MM.1S (cell line): Measurements from ENCODE around the gene KCNQ1.

ENCODE experiments used
- DNase-seq: peaks from one replicate; pipeline ENCODE4 v3.0.0-alpha.2; 2015
- H2AFZ ChIP-seq: fragments of 300-600 bp; sonication (generic); 2 replicates; pipeline ENCODE4 v1.6.0; 2016; ENCODE audit warnings: antibody characterized with exemption, low read length
- H3F3A ChIP-seq: fragments of 300-600 bp; sonication (generic); 2 replicates; pipeline ENCODE4 v1.6.1; 2016; ENCODE audit warnings: mild to moderate bottlenecking, antibody characterized with exemption, low read length, moderate library complexity, mixed read lengths; ENCODE audit not compliant: insufficient read depth
- H3K27ac ChIP-seq: fragments of 300-600 bp; sonication (generic); 2 replicates; pipeline ENCODE4 v1.5.1; 2016; ENCODE audit warnings: mild to moderate bottlenecking, low read length
- H3K27me3 ChIP-seq: fragments of 300-600 bp; sonication (generic); replicated peaks from 2 replicates; pipeline ENCODE4 v1.6.0; 2016; ENCODE audit warnings: low read length; ENCODE audit not compliant: insufficient read depth
- H3K36me3 ChIP-seq: fragments of 300-600 bp; sonication (generic); replicated peaks from 2 replicates; pipeline ENCODE4 v1.6.1; 2016; ENCODE audit warnings: mild to moderate bottlenecking, low read length, mixed read lengths; ENCODE audit not compliant: insufficient read depth
- H3K4me1 ChIP-seq: fragments of 300-600 bp; sonication (generic); 2 replicates; pipeline ENCODE4 v1.6.1; 2016; ENCODE audit warnings: low read length, mixed read lengths
- H3K4me2 ChIP-seq: fragments of 300-600 bp; sonication (generic); 2 replicates; pipeline ENCODE4 v1.6.0; 2016; ENCODE audit warnings: low read depth, low read length
- H3K4me3 ChIP-seq: fragments of 300-600 bp; sonication (generic); 2 replicates; pipeline ENCODE4 v1.5.1; 2016; ENCODE audit warnings: low read length, mixed read lengths
- H3K79me2 ChIP-seq: fragments of 300-600 bp; sonication (generic); 2 replicates; pipeline ENCODE4 v1.6.1; 2016; ENCODE audit warnings: mixed run types, low read length, mixed read lengths
- H3K9ac ChIP-seq: fragments of 300-600 bp; sonication (generic); 2 replicates; pipeline ENCODE4 v1.6.1; 2016; ENCODE audit warnings: low read length, mixed read lengths
- H3K9me2 ChIP-seq: fragments of 300-600 bp; sonication (generic); replicated peaks from 2 replicates; pipeline ENCODE4 v1.6.1; 2016; ENCODE audit warnings: mild to moderate bottlenecking, low read length, mixed read lengths; ENCODE audit not compliant: insufficient read depth
- H3K9me3 ChIP-seq: fragments of 300-600 bp; sonication (generic); replicated peaks from 2 replicates; pipeline ENCODE4 v1.6.1; 2016; ENCODE audit warnings: mild to moderate bottlenecking, low read length, mixed read lengths; ENCODE audit not compliant: insufficient read depth
- H4K20me1 ChIP-seq: fragments of 300-600 bp; sonication (generic); 2 replicates; pipeline ENCODE4 v1.6.1; 2016; ENCODE audit warnings: mild to moderate bottlenecking, low read length, moderate library complexity, mixed read lengths; ENCODE audit not compliant: insufficient read depth
- CTCF ChIP-seq: fragments of 300-600 bp; sonication (generic); IDR thresholded peaks from 2 replicates; pipeline ENCODE4 v1.5.1; 2016; ENCODE audit warnings: antibody characterized with exemption, low read length, mixed read lengths
- EZH2 ChIP-seq: fragments of 300-600 bp; sonication (generic); optimal IDR thresholded peaks from 2 replicates; pipeline ENCODE3; 2017; ENCODE audit warnings: low read depth, mild to moderate bottlenecking, antibody characterized with exemption, low read length, mixed read lengths
- EZH2phosphoT487 ChIP-seq: fragments of 300-600 bp; sonication (generic); IDR thresholded peaks from 2 replicates; pipeline ENCODE4 v1.6.1; 2018; ENCODE audit warnings: antibody characterized with exemption, low read length

Gene KCNQ1

GRCh38 chr11:2612884-2613571 is 168.2 kb downstream of the KCNQ1 start:
- H3K9me2 ChIP-seq, result no peaks in the 10 kb centered on the region
- TF ChIP-seq CTCF, result no peak
- no peak for TF ChIP-seq EZH2phosphoT487
- no peak for TF ChIP-seq EZH2
- H3K9ac ChIP-seq, result no peak overlapping the region
- H3K27me3 ChIP-seq, result no peaks in the 10 kb centered on the region
- H2AFZ ChIP-seq, result no peak overlapping the region
- no peaks in the 10 kb centered on the region for H4K20me1 ChIP-seq
- no peak for DNase-seq
- no peaks in the 10 kb centered on the region for H3F3A ChIP-seq
- no peaks in the 10 kb centered on the region for H3K9me3 ChIP-seq
- H3K79me2 ChIP-seq, result no peaks in the 10 kb centered on the region
- H3K4me1 ChIP-seq, result no peaks in the 10 kb centered on the region
- H3K36me3 ChIP-seq, result no peaks in the 10 kb centered on the region
- H3K27ac ChIP-seq, result no peak overlapping the region
- no peak overlapping the region for H3K4me3 ChIP-seq
- H3K4me2 ChIP-seq, result no peak overlapping the region

- Histone ChIP-seq H3K4me2 (peak overlapping the region; percentile 46; the same call in 1 of the 2 replicates), H3K27ac (peak overlapping the region; percentile 36; the same call in 1 of the 2 replicates), H3K27me3 (no peaks in the 10 kb centered on the region), H4K20me1 (no peaks in the 10 kb centered on the region), H3K9me2 (no peaks in the 10 kb centered on the region), H3K79me2 (no peaks in the 10 kb centered on the region), H3K9ac (no peak overlapping the region), H3K4me1 (peaks cover 16% of the 10 kb centered on the region), H2AFZ (no peak overlapping the region), H3K36me3 (no peaks in the 10 kb centered on the region), H3K4me3 (no peak overlapping the region), H3K9me3 (no peaks in the 10 kb centered on the region), H3F3A (peaks cover 13% of the 10 kb centered on the region)
- TF ChIP-seq EZH2phosphoT487 (no peak), CTCF (no peak), EZH2 (no peak)
- DNase-seq, result peak; percentile 60
Observed at GRCh38 chr11:2621894-2622293, 177.1 kb downstream of the KCNQ1 start.

GRCh38 chr11:2625183-2625582 is 180.4 kb downstream of the KCNQ1 start:
- Histone ChIP-seq H3K79me2 (no peaks in the 10 kb centered on the region), H3K36me3 (no peaks in the 10 kb centered on the region), H2AFZ (no peak overlapping the region), H4K20me1 (no peaks in the 10 kb centered on the region), H3K4me1 (peaks cover 16% of the 10 kb centered on the region), H3K4me3 (no peak overlapping the region), H3K27me3 (no peaks in the 10 kb centered on the region), H3F3A (peaks cover 13% of the 10 kb centered on the region), H3K27ac (no peak overlapping the region), H3K4me2 (no peak overlapping the region), H3K9me2 (no peaks in the 10 kb centered on the region), H3K9ac (no peak overlapping the region), H3K9me3 (no peaks in the 10 kb centered on the region)
- no peak for DNase-seq
- TF ChIP-seq EZH2, result no peak
- no peak for TF ChIP-seq CTCF
- no peak for TF ChIP-seq EZH2phosphoT487
